SK-N-MC (cell line): ENCODE results near the gene LRMDA.

Source experiments
- DNase-seq: peaks from one replicate; pipeline ENCODE4 v3.0.0-alpha.2; 2011; ENCODE audit warnings: low read depth, low spot score
- H3K27ac ChIP-seq: fragments of 200-600 bp; sonication (generic); 2 replicates; pipeline ENCODE4 v1.5.1; 2016; ENCODE audit warnings: mixed run types
- H3K36me3 ChIP-seq: fragments of 200-600 bp; sonication (generic); 2 replicates; pipeline ENCODE4 v1.6.1; 2017; ENCODE audit warnings: antibody characterized with exemption, low read length, mixed read lengths; ENCODE audit not compliant: insufficient read depth
- H3K4me3 ChIP-seq: fragments of 200-600 bp; sonication (generic); 2 replicates; pipeline ENCODE4 v1.5.1; 2016
- H3K9ac ChIP-seq: fragments of 200-600 bp; sonication (generic); 2 replicates; pipeline ENCODE4 v1.8.0; 2017; ENCODE audit warnings: mixed run types, mixed read lengths; ENCODE audit not compliant: insufficient read length
- H3K9me3 ChIP-seq: fragments of 200-600 bp; sonication (generic); 2 replicates; pipeline ENCODE4 v1.6.1; 2017; ENCODE audit warnings: low read depth, mild to moderate bottlenecking, antibody characterized with exemption, low read length, moderate library complexity, mixed read lengths
- EZH2 ChIP-seq: fragments of 200-600 bp; sonication (generic); IDR thresholded peaks from one replicate; pipeline ENCODE4 v1.6.1; 2017; ENCODE audit warnings: antibody characterized with exemption
- FOXP2 ChIP-seq: optimal IDR thresholded peaks from 2 replicates; pipeline ENCODE3; 2011; ENCODE audit warnings: mild to moderate bottlenecking, moderate library complexity; ENCODE audit not compliant: insufficient read depth; ENCODE audit errors: extremely low read length, control extremely low read depth
- POLR2AphosphoS5 ChIP-seq: IDR thresholded peaks from 2 replicates; pipeline ENCODE4 v1.6.1; 2012; ENCODE audit warnings: mild to moderate bottlenecking, low read depth, low read length, borderline replicate concordance

LRMDA gene

GRCh38 chr10:75400771-75401568 lies 30.5 kb upstream of the LRMDA start:
- Histone ChIP-seq H3K9ac (peak overlapping the region; percentile 49), H3K36me3 (no peaks in the 10 kb centered on the region), H3K27ac (no peak overlapping the region), H3K4me3 (peak overlapping the region; percentile 84), H3K9me3 (no peaks in the 10 kb centered on the region)
- DNase-seq, result no peak
- no peak for TF ChIP-seq EZH2
- no peak for TF ChIP-seq POLR2AphosphoS5
- no peak for TF ChIP-seq FOXP2

GRCh38 chr10:75401569-75402485 lies 29.6 kb upstream of the LRMDA start, which contains the start of gene ZNF503:
TSS of gene ZNF503 (minus strand) at chr10:75401764. CDS start at chr10:75401419, 345 bp downstream.
- peak within 1 kb of the TSS; percentile 55 for H3K9ac ChIP-seq
- H3K4me3 ChIP-seq, result peak within 1 kb of the TSS; percentile 84
- H3K36me3 ChIP-seq, result no peaks in the 10 kb centered on the region
- peak within 1 kb of the TSS; percentile 50; the same call in 1 of the 2 replicates for H3K27ac ChIP-seq
- peak; percentile 8 for DNase-seq
- TF ChIP-seq FOXP2 (no peak), EZH2 (no peak), POLR2AphosphoS5 (no peak)
- no peaks in the 10 kb centered on the region for H3K9me3 ChIP-seq

GRCh38 chr10:75402486-75403143 lies 28.8 kb upstream of the LRMDA start:
- Histone ChIP-seq H3K27ac (peak overlapping the region; percentile 50; the same call in 1 of the 2 replicates), H3K36me3 (no peaks in the 10 kb centered on the region), H3K9me3 (no peaks in the 10 kb centered on the region), H3K4me3 (peak overlapping the region; percentile 84), H3K9ac (peak overlapping the region; percentile 49)
- no peak for TF ChIP-seq POLR2AphosphoS5
- DNase-seq, result no peak

GRCh38 chr10:75403144-75403938 lies 28.1 kb upstream of the LRMDA start:
- Histone ChIP-seq H3K4me3 (peak overlapping the region; percentile 84), H3K27ac (no peak overlapping the region), H3K9me3 (no peaks in the 10 kb centered on the region), H3K36me3 (no peaks in the 10 kb centered on the region), H3K9ac (no peak overlapping the region)
- no peak for DNase-seq
- TF ChIP-seq FOXP2, result no peak
- TF ChIP-seq POLR2AphosphoS5, result no peak
- no peak for TF ChIP-seq EZH2

GRCh38 chr10:75403939-75404814 lies 27.2 kb upstream of the LRMDA start:
- no peak for DNase-seq

DNA sequence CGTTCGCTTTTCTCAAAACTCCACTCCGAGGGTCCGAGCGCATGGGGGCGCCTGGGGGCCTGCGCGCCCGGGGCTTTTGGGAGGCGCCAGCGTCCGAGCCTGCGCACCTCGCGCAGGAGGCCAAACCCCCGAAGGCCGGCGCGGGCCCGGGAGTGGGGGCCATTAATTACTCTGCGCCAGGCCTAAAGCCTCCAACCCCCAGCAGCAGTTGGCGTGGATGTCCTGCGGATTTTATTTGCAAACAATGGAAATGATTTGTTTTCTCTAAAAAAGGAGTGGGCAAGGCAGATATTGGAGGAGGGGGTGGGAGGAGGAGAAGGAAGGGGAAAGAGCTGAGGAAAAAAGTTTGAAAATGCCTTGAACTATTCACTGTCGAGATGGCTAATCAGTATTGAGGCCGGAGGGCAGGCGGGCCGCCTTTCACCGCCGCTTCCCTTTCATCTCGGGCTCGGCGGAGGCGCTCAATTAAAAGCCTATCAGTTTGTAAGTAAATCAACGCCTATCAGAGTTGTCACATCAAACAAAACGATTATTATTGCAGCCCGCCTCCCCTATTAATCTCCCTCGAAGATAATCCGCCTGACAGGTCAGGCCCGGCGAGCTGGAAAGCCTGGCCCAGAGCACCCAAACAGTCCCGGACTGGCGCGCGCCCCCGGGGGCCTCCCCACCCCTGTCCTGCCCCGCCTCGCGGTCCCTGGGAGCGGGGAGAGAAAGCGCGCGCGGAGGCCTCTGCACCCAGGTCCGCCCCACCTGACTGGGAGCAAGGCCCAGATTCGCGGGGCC lies 26.4 kb upstream of the LRMDA start:
- Histone ChIP-seq H3K36me3 (no peaks in the 10 kb centered on the region), H3K4me3 (no peak overlapping the region), H3K27ac (no peak overlapping the region), H3K9me3 (no peaks in the 10 kb centered on the region), H3K9ac (no peak overlapping the region)
- DNase-seq, result no peak
- TF ChIP-seq EZH2 (no peak), FOXP2 (no peak)

More at GRCh38 chr10:75403939-75404814, 27.2 kb upstream of the LRMDA start:
- Histone ChIP-seq H3K4me3 (peak overlapping the region; percentile 84), H3K36me3 (no peaks in the 10 kb centered on the region), H3K27ac (no peak overlapping the region), H3K9me3 (no peaks in the 10 kb centered on the region), H3K9ac (no peak overlapping the region)
- TF ChIP-seq FOXP2 (no peak), POLR2AphosphoS5 (no peak), EZH2 (no peak)

DNA sequence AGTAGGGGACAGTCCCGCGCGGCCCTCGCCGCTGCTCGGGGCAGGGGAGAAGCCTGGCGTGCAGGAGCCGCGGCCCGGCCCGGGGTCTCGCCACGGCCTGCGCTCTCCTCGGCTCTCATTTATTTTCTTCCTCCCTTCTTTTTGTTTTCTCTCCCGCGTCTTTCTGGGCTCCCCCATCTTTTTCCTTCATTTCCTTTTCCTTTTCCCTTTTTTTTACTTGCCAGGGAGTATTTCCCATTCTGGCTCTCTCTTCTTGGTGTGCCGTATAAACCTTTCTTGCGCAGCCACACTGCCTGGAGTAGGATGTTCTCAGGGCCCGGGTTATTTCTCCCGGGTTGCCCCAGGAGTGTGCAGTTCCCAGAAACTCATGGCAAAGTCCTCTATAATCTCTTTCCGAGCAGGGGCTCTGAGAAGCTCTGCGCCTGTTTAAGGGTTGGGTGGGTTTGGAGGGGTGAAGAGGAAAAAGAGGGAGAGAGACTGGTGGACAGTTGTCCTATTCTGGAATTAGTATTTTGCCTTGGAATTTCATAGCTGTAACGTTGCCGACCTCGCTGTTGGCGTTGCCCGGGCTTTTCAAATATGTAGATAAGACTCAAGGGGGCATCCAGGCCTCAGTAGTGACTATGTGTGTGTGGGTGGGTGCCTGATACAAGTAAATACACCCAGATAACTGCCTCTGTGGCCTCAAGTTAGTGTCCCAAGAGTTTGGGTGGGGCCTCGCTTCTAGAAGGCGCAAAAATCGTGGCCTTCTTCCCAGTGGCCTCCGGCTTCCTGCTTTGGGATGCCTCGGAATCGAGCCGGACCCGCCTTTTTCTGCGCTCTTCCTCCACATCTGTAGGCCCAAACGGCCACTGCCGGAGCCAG lies 25.6 kb upstream of the LRMDA start:
- no peak overlapping the region for H3K9ac ChIP-seq
- H3K4me3 ChIP-seq, result no peak overlapping the region
- H3K36me3 ChIP-seq, result no peaks in the 10 kb centered on the region
- TF ChIP-seq EZH2 (no peak), FOXP2 (no peak), POLR2AphosphoS5 (no peak)
- no peak overlapping the region for H3K27ac ChIP-seq
- no peak for DNase-seq
- no peaks in the 10 kb centered on the region for H3K9me3 ChIP-seq
